Neural progenitor cell (in vitro differentiated cells): Measurements from ENCODE around the gene MAD1L1.

Experiments
- CTCF ChIP-seq: fragments of 200-600 bp; sonication (generic); IDR thresholded peaks from 2 replicates; pipeline ENCODE4 v1.5.1; 2017; ENCODE audit warnings: antibody characterized with exemption, mild to moderate bottlenecking
- EZH2 ChIP-seq: fragments of 200-600 bp; sonication (generic); IDR thresholded peaks from 2 replicates; pipeline ENCODE4 v1.6.1; 2017; ENCODE audit warnings: antibody characterized with exemption, mild to moderate bottlenecking, moderate library complexity

DNA sequence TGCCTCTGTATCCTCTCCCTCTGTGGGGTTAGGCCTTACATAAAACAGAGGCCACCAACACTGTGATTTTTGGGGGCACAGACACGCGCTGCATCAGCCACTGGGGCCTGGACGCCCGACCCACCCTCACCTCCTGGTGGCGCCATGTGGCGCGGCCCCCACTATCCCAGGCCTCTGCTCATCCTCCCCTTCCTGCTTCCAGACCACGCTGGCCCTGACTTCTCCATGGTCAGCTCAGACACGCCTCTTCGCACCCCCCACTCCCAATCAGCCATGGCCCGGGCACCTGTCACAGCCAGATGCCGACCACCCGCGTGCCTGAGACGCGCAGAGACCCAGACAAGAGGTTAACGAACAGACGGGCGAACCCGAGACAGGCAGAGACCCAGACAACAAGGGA is 298.7 kb downstream of the MAD1L1 start:
- TF ChIP-seq CTCF = no peak
- TF ChIP-seq EZH2 = no peak
